ENCODE data around the gene SOX18. TPM values are rescaled to one million over a fixed set of nuclear protein-coding genes. Genes with fewer than 3 reads are reported as not detected.

SOX18 gene
- total RNA-seq, 1 experiment from 2014 or later = not detected

GRCh38 chr20:64095455-64095854 lies 46.0 kb upstream of the SOX18 start:
- Mint-ChIP-seq H3K36me3 (ENCODE audit: insufficient read depth, unreplicated experiment) (no peaks in the 10 kb centered on the region), H3K27ac (ENCODE audit: unreplicated experiment) (no peak overlapping the region), H3K4me1 (ENCODE audit: low read depth, unreplicated experiment) (peaks cover 10% of the 10 kb centered on the region), H3K9me3 (ENCODE audit: low read depth, unreplicated experiment) (peaks cover 5% of the 10 kb centered on the region), H3K4me3 (ENCODE audit: low read depth, unreplicated experiment) (no peak overlapping the region), H3K27me3 (ENCODE audit: unreplicated experiment) (peaks cover 77% of the 10 kb centered on the region)
- no TSS peak for BruUV-seq (replicated peaks)
- CTCF ChIA-PET = no interaction called here
- TF ChIP-seq, protein P1, sequence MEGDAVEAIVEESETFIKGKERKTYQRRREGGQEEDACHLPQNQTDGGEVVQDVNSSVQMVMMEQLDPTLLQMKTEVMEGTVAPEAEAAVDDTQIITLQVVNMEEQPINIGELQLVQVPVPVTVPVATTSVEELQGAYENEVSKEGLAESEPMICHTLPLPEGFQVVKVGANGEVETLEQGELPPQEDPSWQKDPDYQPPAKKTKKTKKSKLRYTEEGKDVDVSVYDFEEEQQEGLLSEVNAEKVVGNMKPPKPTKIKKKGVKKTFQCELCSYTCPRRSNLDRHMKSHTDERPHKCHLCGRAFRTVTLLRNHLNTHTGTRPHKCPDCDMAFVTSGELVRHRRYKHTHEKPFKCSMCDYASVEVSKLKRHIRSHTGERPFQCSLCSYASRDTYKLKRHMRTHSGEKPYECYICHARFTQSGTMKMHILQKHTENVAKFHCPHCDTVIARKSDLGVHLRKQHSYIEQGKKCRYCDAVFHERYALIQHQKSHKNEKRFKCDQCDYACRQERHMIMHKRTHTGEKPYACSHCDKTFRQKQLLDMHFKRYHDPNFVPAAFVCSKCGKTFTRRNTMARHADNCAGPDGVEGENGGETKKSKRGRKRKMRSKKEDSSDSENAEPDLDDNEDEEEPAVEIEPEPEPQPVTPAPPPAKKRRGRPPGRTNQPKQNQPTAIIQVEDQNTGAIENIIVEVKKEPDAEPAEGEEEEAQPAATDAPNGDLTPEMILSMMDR (IDR thresholded peaks at IDR 0.05; ENCODE audit: unreplicated experiment) = no peak
- intact Hi-C loops (cut with micrococcal nuclease; ENCODE audit: unreplicated experiment) = no loop called here
- no peak for DNase-seq

DNA sequence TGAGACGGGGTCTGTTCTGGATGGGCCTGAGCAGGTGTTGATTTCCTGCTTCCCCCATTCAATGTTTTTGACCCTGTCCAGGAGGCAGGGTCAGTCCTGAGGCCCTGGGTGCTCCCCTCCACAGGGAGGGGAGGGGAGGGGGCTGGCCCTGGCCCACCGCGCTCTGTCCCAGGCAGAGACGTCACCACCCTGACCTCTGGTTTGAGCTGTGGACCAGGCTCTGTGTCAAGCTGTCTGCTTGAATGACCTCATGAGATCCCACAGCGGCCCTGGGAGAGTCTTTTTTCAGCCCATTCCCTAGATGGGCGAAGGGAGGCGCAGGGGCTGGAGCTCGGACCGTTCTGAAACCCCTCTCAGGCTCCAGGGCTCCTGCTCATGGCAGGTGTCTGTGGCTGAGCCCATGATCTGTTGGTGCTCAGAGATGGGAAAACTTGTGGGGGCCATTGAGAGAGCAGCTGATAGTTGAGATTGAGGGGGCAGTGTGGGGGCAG lies 43.6 kb upstream of the SOX18 start:
- peaks cover 78% of the 10 kb centered on the region for H3K27me3 Mint-ChIP-seq (ENCODE audit: unreplicated experiment)
- peaks cover 5% of the 10 kb centered on the region for H3K9me3 Mint-ChIP-seq (ENCODE audit: low read depth, unreplicated experiment)
- H3K27ac Mint-ChIP-seq (ENCODE audit: unreplicated experiment) = no peak overlapping the region
- TF ChIP-seq, protein P1 (IDR thresholded peaks at IDR 0.05; ENCODE audit: unreplicated experiment) = no peak
- CTCF ChIA-PET = interaction anchor here (0.6 kb wide), 1 partner anchor 50 kb away, joined by 5 read pairs; no protein-coding TSS in a partner anchor
- H3K36me3 Mint-ChIP-seq (ENCODE audit: insufficient read depth, unreplicated experiment) = no peaks in the 10 kb centered on the region
- DNase-seq = no peak
- intact Hi-C loops (cut with micrococcal nuclease; ENCODE audit: unreplicated experiment) = no loop called here
- no peak overlapping the region for H3K4me3 Mint-ChIP-seq (ENCODE audit: low read depth, unreplicated experiment)
- no TSS peak for BruUV-seq (replicated peaks)
- peaks cover 10% of the 10 kb centered on the region for H3K4me1 Mint-ChIP-seq (ENCODE audit: low read depth, unreplicated experiment)

DNA sequence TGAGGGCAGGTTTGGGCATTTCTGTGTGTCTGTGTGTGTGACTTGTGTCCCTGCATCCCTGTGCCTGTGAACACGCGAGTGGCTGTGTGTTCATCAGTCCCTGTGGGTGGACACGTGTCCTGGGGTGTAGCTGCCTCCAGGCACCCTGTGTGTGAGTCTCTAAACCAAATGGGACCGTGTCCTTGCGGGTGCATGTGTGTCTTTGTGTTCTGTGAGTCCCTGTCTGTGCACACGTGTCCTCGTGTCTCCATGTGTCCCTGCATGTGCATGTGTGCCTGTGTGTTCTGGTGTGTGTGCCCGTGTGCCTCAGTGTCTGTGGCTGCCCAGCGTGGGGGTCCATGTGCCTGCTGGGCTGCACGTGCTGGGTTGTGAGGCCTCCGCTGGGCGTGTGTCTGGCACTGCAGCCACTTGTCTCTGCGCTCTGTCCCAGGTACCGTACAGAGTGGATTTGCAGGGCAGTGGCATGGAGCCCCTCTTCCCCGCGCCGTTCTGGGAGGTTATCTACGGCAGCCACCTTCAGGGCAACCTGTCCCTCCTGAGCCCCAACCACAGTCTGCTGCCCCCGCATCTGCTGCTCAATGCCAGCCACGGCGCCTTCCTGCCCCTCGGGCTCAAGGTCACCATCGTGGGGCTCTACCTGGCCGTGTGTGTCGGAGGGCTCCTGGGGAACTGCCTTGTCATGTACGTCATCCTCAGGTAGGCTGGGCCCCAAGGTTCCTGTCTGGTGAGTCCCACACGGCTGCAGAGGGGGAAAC lies 43.0 kb upstream of the SOX18 start:
- H3K4me1 Mint-ChIP-seq (ENCODE audit: low read depth, unreplicated experiment) = peaks cover 10% of the 10 kb centered on the region
- BruUV-seq (replicated peaks) = no TSS peak
- intact Hi-C loops (cut with micrococcal nuclease; ENCODE audit: unreplicated experiment) = no loop called here
- no peak overlapping the region for H3K4me3 Mint-ChIP-seq (ENCODE audit: low read depth, unreplicated experiment)
- H3K9me3 Mint-ChIP-seq (ENCODE audit: low read depth, unreplicated experiment) = peaks cover 5% of the 10 kb centered on the region
- TF ChIP-seq, protein P1 (IDR thresholded peaks at IDR 0.05; ENCODE audit: unreplicated experiment) = no peak
- peaks cover 78% of the 10 kb centered on the region for H3K27me3 Mint-ChIP-seq (ENCODE audit: unreplicated experiment)
- H3K36me3 Mint-ChIP-seq (ENCODE audit: insufficient read depth, unreplicated experiment) = peaks cover 5% of the 10 kb centered on the region
- CTCF ChIA-PET = interaction anchor here (0.9 kb wide), 1 partner anchor 9 kb away, joined by 3 read pairs; no protein-coding TSS in a partner anchor
- DNase-seq = no peak
- H3K27ac Mint-ChIP-seq (ENCODE audit: unreplicated experiment) = no peak overlapping the region

DNA sequence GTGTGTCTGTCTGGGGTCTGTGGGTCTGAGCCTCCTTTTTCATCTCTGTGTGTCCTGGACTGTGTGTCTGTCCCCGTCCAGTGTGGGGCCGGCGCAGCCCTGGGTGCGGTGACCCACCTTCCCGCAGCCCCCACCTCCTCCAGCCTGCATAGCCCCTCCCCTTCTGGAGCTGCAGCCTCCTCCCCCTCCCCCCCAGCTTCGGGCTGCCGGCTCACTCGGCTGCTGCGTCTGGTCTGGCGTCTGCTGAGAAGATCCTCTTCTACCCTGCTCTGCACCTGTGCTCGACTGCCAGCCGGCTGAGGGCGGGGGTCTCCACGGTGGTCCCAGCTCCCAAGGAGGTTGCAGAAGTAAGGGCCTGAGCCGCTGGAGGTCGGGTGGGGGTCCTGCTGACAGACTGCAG lies 42.3 kb upstream of the SOX18 start:
- H3K4me3 Mint-ChIP-seq (ENCODE audit: low read depth, unreplicated experiment) = no peak overlapping the region
- no peak overlapping the region for H3K27ac Mint-ChIP-seq (ENCODE audit: unreplicated experiment)
- DNase-seq = no peak

More for the DNA sequence above, 42.3 kb upstream of the SOX18 start:
- CTCF ChIA-PET = interaction anchor here (0.6 to 0.9 kb wide), 2 partner anchors 9 to 10 kb away, joined by 3 to 4 read pairs; no protein-coding TSS in a partner anchor
- H3K36me3 Mint-ChIP-seq (ENCODE audit: insufficient read depth, unreplicated experiment) = peaks cover 8% of the 10 kb centered on the region
- peaks cover 2% of the 10 kb centered on the region for H3K9me3 Mint-ChIP-seq (ENCODE audit: low read depth, unreplicated experiment)
- H3K4me1 Mint-ChIP-seq (ENCODE audit: low read depth, unreplicated experiment) = peaks cover 10% of the 10 kb centered on the region
- H3K27me3 Mint-ChIP-seq (ENCODE audit: unreplicated experiment) = peaks cover 78% of the 10 kb centered on the region
- intact Hi-C loops (cut with micrococcal nuclease; ENCODE audit: unreplicated experiment) = no loop called here
- BruUV-seq (replicated peaks) = no TSS peak
- TF ChIP-seq, protein P1 (IDR thresholded peaks at IDR 0.05; ENCODE audit: unreplicated experiment) = no peak

Data from Calu3 (cell line).